HG03460 (cell line): ENCODE results near the gene LRRC14B.
"Not testable (repeated sequence)": the region's sequence is repeated elsewhere in the genome, so short reads cannot be mapped to it uniquely, and the experiment has no call there.

Experiments
- ATAC-seq: cut with Tn5 transposase; IDR thresholded peaks from one replicate; pipeline ENCODE4 v1.9.1; 2021; ENCODE audit not compliant: unreplicated experiment

LRRC14B gene

GRCh38 chr5:233426-233825 lies 42.1 kb downstream of the LRRC14B start:
- not testable (repeated sequence) for ATAC-seq

GRCh38 chr5:234450-234849 lies 43.2 kb downstream of the LRRC14B start:
- no peak for ATAC-seq

DNA sequence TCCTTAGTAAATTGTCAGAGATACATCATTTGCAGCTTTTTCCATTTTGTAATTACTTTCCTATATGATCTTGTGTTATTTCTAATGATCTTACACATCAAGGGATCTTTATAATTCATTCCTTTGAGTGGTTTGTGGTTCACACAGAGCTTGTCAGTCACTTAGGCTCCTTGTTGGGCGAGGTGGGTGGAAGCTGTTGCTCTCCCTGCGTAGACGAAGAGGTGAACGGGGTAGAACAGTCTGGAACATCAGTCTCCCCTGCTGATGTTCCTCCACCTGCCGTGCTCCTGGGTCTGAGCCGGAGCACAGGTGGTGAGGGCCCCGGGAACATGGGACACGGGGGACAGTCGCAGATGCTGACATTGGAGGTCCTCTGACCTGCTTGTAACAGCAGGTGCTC lies 44.2 kb downstream of the LRRC14B start:
- ATAC-seq, result not testable (repeated sequence)

- not testable (repeated sequence) for ATAC-seq
Measured at GRCh38 chr5:237931-238330, 46.6 kb downstream of the LRRC14B start.

- ATAC-seq, result not testable (repeated sequence)
Measured at GRCh38 chr5:240550-240949, 49.3 kb downstream of the LRRC14B start.

GRCh38 chr5:241045-241669 lies 49.9 kb downstream of the LRRC14B start:
- ATAC-seq, result not testable (repeated sequence)

DNA sequence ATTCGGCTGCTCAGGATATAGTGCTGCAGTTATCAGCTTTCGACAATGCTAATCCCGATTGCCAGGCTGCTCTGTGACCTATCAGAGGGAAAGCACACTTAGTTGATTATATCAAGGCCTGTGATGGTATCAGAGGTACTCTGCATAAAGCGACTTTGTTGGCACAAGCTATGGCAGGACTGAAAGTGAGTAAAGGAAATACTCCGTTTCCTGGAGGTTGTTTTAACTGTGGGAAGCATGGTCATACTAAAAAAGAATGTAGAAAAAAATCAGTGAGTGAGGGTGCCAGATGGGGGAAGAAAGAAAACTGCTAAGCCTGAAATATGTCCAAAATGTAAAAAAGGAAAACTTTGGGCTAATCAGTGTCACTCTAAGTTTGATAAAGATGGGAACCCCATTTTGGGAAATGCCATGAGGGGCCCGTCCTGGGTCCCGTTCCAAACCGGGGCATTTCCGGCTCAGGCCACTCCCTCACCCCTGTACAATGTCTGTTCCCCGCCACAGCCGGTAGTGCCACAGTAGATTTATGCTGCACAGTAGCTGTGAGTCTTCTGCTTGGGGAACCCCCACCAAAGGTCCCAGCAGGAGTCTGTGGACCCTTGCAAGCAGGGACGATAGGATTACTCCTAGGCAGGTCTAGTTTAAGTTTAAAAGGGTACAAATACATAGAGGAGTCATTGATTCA lies 52.5 kb downstream of the LRRC14B start:
- not testable (repeated sequence) for ATAC-seq

- not testable (repeated sequence) for ATAC-seq
Measured at GRCh38 chr5:245717-246116, 54.4 kb downstream of the LRRC14B start.
